SK-N-SH (cell line): ENCODE data around the gene KRTAP10-8. TPM values are rescaled to one million over a fixed set of nuclear protein-coding genes. Genes with fewer than 3 reads are reported as not detected.

ENCODE experiments used
- CTCF ChIA-PET: fragments of 300-600, 350-600 bp; formaldehyde crosslinking; extraction: SDS; loops from one replicate; lab custom pipeline; 2021; lab: Yijun Ruan, JAX
- POLR2A ChIA-PET: fragments of 350-600 bp; sonication (Branson Sonifier 250); formaldehyde crosslinking; extraction: SDS; loops from one replicate; lab custom pipeline; 2020; ENCODE audit warnings: antibody characterized with exemption, inconsistent platforms; lab: Yijun Ruan, JAX
- DNase-seq: peaks from one replicate; pipeline ENCODE4 v3.0.0; 2012
- H2AFZ ChIP-seq: fragments of 200-600 bp; sonication (generic); 2 replicates; pipeline ENCODE4 v1.8.1; 2016; ENCODE audit warnings: antibody characterized with exemption, mild to moderate bottlenecking, low read depth
- H3F3A ChIP-seq: fragments of 200-600 bp; sonication (generic); replicated peaks from 2 replicates; pipeline ENCODE3; 2016; ENCODE audit warnings: antibody characterized with exemption, mild to moderate bottlenecking; ENCODE audit not compliant: insufficient read depth
- H3K27ac ChIP-seq, 2 experiments: fragments of 200-500 bp in 1 of 2; fragments of 200-600 bp in 1 of 2; sonication (Bioruptor generic) in 1 of 2; sonication (generic), shearing (Covaris generic) in 1 of 2; 2 replicates each; pipeline versions ENCODE4 v1.5.1 to v1.6.1; 2014 to 2016; ENCODE audit warnings: low read depth in 2 of 2, inconsistent platforms in 1 of 2, low read length in 1 of 2, mild to moderate bottlenecking in 1 of 2, mixed read lengths in 1 of 2
- H3K27me3 ChIP-seq: fragments of 200-600 bp; sonication (generic), shearing (Covaris generic); 2 replicates; pipeline ENCODE4 v1.6.1; 2016; ENCODE audit warnings: mixed run types; ENCODE audit not compliant: insufficient read depth
- H3K36me3 ChIP-seq, 2 experiments: fragments of 200-500 bp in 1 of 2; fragments of 200-600 bp in 1 of 2; sonication (Bioruptor generic) in 1 of 2; sonication (generic) in 1 of 2; replicated peaks in 1 of 2; 2 replicates each; pipeline versions ENCODE3 to v1.5.1; 2014 to 2016; ENCODE audit warnings: low read length in 1 of 2, mild to moderate bottlenecking in 1 of 2; ENCODE audit not compliant: insufficient read depth in 2 of 2, control insufficient read depth in 1 of 2
- H3K4me1 ChIP-seq, 2 experiments: fragments of 200-500 bp in 1 of 2; fragments of 200-600 bp in 1 of 2; sonication (Bioruptor generic) in 1 of 2; sonication (generic), shearing (Covaris generic) in 1 of 2; 2 replicates each; pipeline versions ENCODE4 v1.5.1 to v1.6.1; 2014 to 2016; ENCODE audit warnings: low read depth in 1 of 2, low read length in 1 of 2, mixed run types in 1 of 2; ENCODE audit not compliant: insufficient read depth in 2 of 2, control insufficient read depth in 1 of 2
- H3K4me2 ChIP-seq: fragments of 200-600 bp; sonication (generic), shearing (Covaris generic); 2 replicates; pipeline ENCODE4 v1.6.1; 2017; ENCODE audit warnings: mixed run types
- H3K4me3 ChIP-seq, 2 experiments: fragments of 200-500 bp in 1 of 2; fragments of 200-600 bp in 1 of 2; sonication (Bioruptor generic) in 1 of 2; sonication (generic), shearing (Covaris generic) in 1 of 2; 2 replicates each; pipeline versions ENCODE4 v1.5.1 to v1.8.1; 2014 to 2016; ENCODE audit warnings: low read depth in 2 of 2, inconsistent platforms in 1 of 2, low read length in 1 of 2, mild to moderate bottlenecking in 1 of 2, mixed read lengths in 1 of 2, moderate library complexity in 1 of 2
- H3K79me2 ChIP-seq: fragments of 200-600 bp; sonication (generic); 2 replicates; pipeline ENCODE4 v1.8.1; 2017; ENCODE audit warnings: mild to moderate bottlenecking; ENCODE audit not compliant: insufficient read depth
- H3K9ac ChIP-seq: fragments of 200-600 bp; sonication (generic); 2 replicates; pipeline ENCODE4 v1.6.1; 2017; ENCODE audit warnings: mixed run types
- H3K9me2 ChIP-seq: fragments of 200-600 bp; sonication (generic); 2 replicates; pipeline ENCODE4 v1.6.1; 2017; ENCODE audit warnings: mixed run types
- H3K9me3 ChIP-seq: fragments of 200-600 bp; sonication (generic); 2 replicates; pipeline ENCODE4 v1.6.1; 2017; ENCODE audit warnings: mixed run types, mild to moderate bottlenecking, moderate library complexity
- H4K20me1 ChIP-seq: fragments of 200-600 bp; sonication (generic); 2 replicates; pipeline ENCODE4 v1.6.1; 2017; ENCODE audit warnings: mild to moderate bottlenecking, mixed run types; ENCODE audit not compliant: insufficient read depth
- FOSL2 ChIP-seq: IDR thresholded peaks from 2 replicates; pipeline ENCODE4 v1.4.0; 2012; ENCODE audit warnings: low read depth, mild to moderate bottlenecking, moderate library complexity, borderline replicate concordance
- FOXJ3 ChIP-seq: sonication (generic); formaldehyde crosslinking; IDR thresholded peaks from 2 replicates; pipeline ENCODE4 v1.5.1; 2020; ENCODE audit warnings: mild to moderate bottlenecking, missing genetic modification reagents
- GATA2 ChIP-seq: sonication (generic); formaldehyde crosslinking; IDR thresholded peaks from 2 replicates; pipeline ENCODE4 v1.5.0; 2020; ENCODE audit warnings: mild to moderate bottlenecking, missing genetic modification reagents
- IRF3 ChIP-seq: fragments of 150-350 bp; IDR thresholded peaks from 2 replicates; pipeline ENCODE4 v1.6.1; 2016; ENCODE audit warnings: mild to moderate bottlenecking, low read depth, low read length
- MXI1 ChIP-seq: IDR thresholded peaks from 2 replicates; pipeline ENCODE4 v1.6.1; 2012; ENCODE audit warnings: mild to moderate bottlenecking, low read depth, low read length, improper control_type of control experiment
- NFIC ChIP-seq: IDR thresholded peaks from 2 replicates; pipeline ENCODE4 v1.4.0; 2012; ENCODE audit warnings: borderline replicate concordance
- PBX3 ChIP-seq: IDR thresholded peaks from 2 replicates; pipeline ENCODE4; 2012
- POLR2AphosphoS5 ChIP-seq: IDR thresholded peaks from 2 replicates; pipeline ENCODE4 v1.6.1; 2012; ENCODE audit warnings: low read depth, low read length
- RCOR1 ChIP-seq: fragments of 150-350 bp; IDR thresholded peaks from 2 replicates; pipeline ENCODE4 v1.6.1; 2017; ENCODE audit warnings: antibody characterized with exemption, low read length
- REST ChIP-seq: IDR thresholded peaks from 2 replicates; pipeline ENCODE4 v1.6.1; 2012; ENCODE audit warnings: mild to moderate bottlenecking, low read depth, low read length, moderate library complexity
- RXRA ChIP-seq: IDR thresholded peaks from 2 replicates; pipeline ENCODE4 v1.4.0; 2012; ENCODE audit warnings: low read depth, mild to moderate bottlenecking, borderline replicate concordance
- TAF1 ChIP-seq: IDR thresholded peaks from 2 replicates; pipeline ENCODE4 v1.6.1; 2012; ENCODE audit warnings: low read depth, mild to moderate bottlenecking, low read length, moderate library complexity, borderline replicate concordance
- USF2 ChIP-seq: fragments of 150-350 bp; IDR thresholded peaks from 2 replicates; pipeline ENCODE4 v1.6.1; 2017; ENCODE audit warnings: antibody characterized with exemption, low read length, low read depth, borderline replicate concordance
- YY1 ChIP-seq: IDR thresholded peaks from 2 replicates; pipeline ENCODE4 v1.4.0; 2012; ENCODE audit warnings: low read depth, mild to moderate bottlenecking
- ZBTB33 ChIP-seq: IDR thresholded peaks from 2 replicates; pipeline ENCODE4 v1.4.0; 2012; ENCODE audit warnings: low read depth, borderline replicate concordance
- WGBS: methylation state at CpG from one replicate; pipeline ENCODE4 v1.1.6; 2017; ENCODE audit warnings: low lambda C conversion rate; 5-methylcytosine and 5-hydroxymethylcytosine counted together
- polyA plus RNA-seq, 3 experiments: library from polyadenylated mRNA; depleted of rRNA; stranded (reverse); fragments of >200 nt; gene quantifications; 2 replicates each; pipeline ENCODE4 v1.2.3, GENCODE V29; 2012

KRTAP10-8 gene
- polyA plus RNA-seq, 1 of the 3 experiments (the other 2 are of a cell fraction) = not detected

GRCh38 chr21:44571844-44572782 lies 39.8 kb upstream of the KRTAP10-8 start:
- H3K27me3 ChIP-seq = peaks cover 58% of the 10 kb centered on the region
- no peak overlapping the region for H3K4me2 ChIP-seq
- H3K9me2 ChIP-seq = no peaks in the 10 kb centered on the region
- no peaks in the 10 kb centered on the region for H3K79me2 ChIP-seq
- no peaks in the 10 kb centered on the region for H4K20me1 ChIP-seq
- 41% methylated on average over 24 of the region's 40 CpGs for WGBS
- DNase-seq = no peak
- POLR2A ChIA-PET = no interaction called here
- H3F3A ChIP-seq = no peaks in the 10 kb centered on the region
- H3K9me3 ChIP-seq = no peaks in the 10 kb centered on the region
- H3K9ac ChIP-seq = no peak overlapping the region
- no peak overlapping the region for H2AFZ ChIP-seq
- CTCF ChIA-PET = interaction anchor here (1.2 kb wide), 1 partner anchor 154 kb away, joined by 3 read pairs; no protein-coding TSS in a partner anchor
- H3K4me1 ChIP-seq = no peaks in the 10 kb centered on the region
- no peak for TF ChIP-seq FOSL2
- TF ChIP-seq NFIC = no peak
- TF ChIP-seq TAF1 = no peak
- TF ChIP-seq MXI1 = no peak
- TF ChIP-seq PBX3 = no peak
- no peak for TF ChIP-seq FOXJ3 (CRISPR knock-in tag)
- no peak for TF ChIP-seq RCOR1
- TF ChIP-seq RXRA = no peak
- no peak for TF ChIP-seq IRF3
- no peak for TF ChIP-seq ZBTB33
- TF ChIP-seq POLR2AphosphoS5 = no peak
- no peak for TF ChIP-seq YY1
- no peak for TF ChIP-seq REST
- TF ChIP-seq USF2 = no peak
- TF ChIP-seq GATA2 (CRISPR knock-in tag) = no peak
- no peaks in the 10 kb centered on the region for H3K36me3 ChIP-seq
- no peak overlapping the region for H3K4me3 ChIP-seq
- H3K27ac ChIP-seq = no peak overlapping the region
